Thyroid gland (tissue), 4 donors: ENCODE measurements around the gene ATG9B.

ENCODE experiments used
- CTCF ChIP-seq, 6 experiments: fragments of 200-600 bp in 3 of 6; fragments of 450-650 bp in 3 of 6; sonication (generic) in 3 of 6; IDR thresholded peaks; one replicate each; pipeline ENCODE4 v1.5.1; 2016 to 2019; ENCODE audit warnings: antibody characterized with exemption in 6 of 6, mild to moderate bottlenecking in 2 of 6, inconsistent platforms in 1 of 6, moderate library complexity in 1 of 6
- POLR2A ChIP-seq, 2 donors: fragments of 450-650 bp; IDR thresholded peaks; one replicate each; pipeline ENCODE4 v1.6.1; 2017; ENCODE audit warnings: antibody characterized with exemption in 2 of 2, mild to moderate bottlenecking in 2 of 2, moderate library complexity in 1 of 2

GRCh38 chr7:150999001-150999400, 25.3 kb downstream of the ATG9B start:
- TF ChIP-seq CTCF (IDR thresholded peaks at IDR 0.05) = no peak
- TF ChIP-seq POLR2A (IDR thresholded peaks at IDR 0.05) = no peak
